ENCODE measurements around the gene TRAF1. TPM values are rescaled to one million over a fixed set of nuclear protein-coding genes. Genes with fewer than 3 reads are reported as not detected.

Gene TRAF1
- polyA plus RNA-seq, 1 donor = 7.1 TPM

Other genes starting within 250 kb of the TRAF1 start
- 19.4 TPM for gene MEGF9, start 212.3 kb downstream of the TRAF1 start, polyA plus RNA-seq (ENCODE audit: insufficient read length)
- 54.2 TPM for gene FBXW2, start 133.4 kb downstream of the TRAF1 start, polyA plus RNA-seq (ENCODE audit: insufficient read length)
- 38.7 TPM for gene PSMD5, start 83.9 kb downstream of the TRAF1 start, polyA plus RNA-seq (ENCODE audit: insufficient read length)
- 43.4 TPM for gene PHF19, start 49.6 kb downstream of the TRAF1 start, polyA plus RNA-seq (ENCODE audit: insufficient read length)
- 19.5 TPM for gene C5, start 123.5 kb upstream of the TRAF1 start, polyA plus RNA-seq (ENCODE audit: insufficient read length)
- 43.6 TPM for gene CNTRL, start 148.2 kb upstream of the TRAF1 start, polyA plus RNA-seq (ENCODE audit: insufficient read length)